NCI-H187 treated with DMSO at 0.1 percent for 48 hours (cell line): ENCODE data around the gene SLX1B.
"Not testable (repeated sequence)": the region's sequence is repeated elsewhere in the genome, so short reads cannot be mapped to it uniquely, and the experiment has no call there.

Source experiments
- DNase-seq: peaks from one replicate; lab custom pipeline; 2025; lab: John Stamatoyannopoulos, UW

Gene SLX1B

DNA sequence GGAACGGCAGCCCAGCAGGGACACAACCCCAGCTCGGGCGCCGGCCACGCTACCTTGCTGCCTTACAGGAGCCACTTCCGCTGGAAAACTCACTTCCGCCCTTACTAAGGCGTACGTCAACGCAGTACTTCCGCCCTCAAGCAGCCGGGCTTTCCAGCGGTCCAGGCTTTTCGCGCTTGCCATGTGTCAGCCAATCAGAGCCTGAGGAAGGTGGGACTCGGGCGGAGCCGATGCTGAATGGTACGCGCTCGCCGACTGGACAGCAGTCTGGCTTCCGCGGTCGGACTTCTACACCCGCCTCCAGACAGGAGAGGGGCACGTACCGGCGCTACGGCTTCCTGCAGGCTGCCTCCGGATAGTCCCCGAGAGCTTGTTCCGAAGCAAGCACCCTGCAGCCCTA is at the start of gene SLX1B, which contains the start of gene BOLA2:
SLX1B (plus strand) TSS at position 265 of the 400 bp plus-strand sequence.
BOLA2 (minus strand) TSS at position 83 of the 400 bp plus-strand sequence. CDS start 98 bp downstream, outside the sequence.
- not testable (repeated sequence) for DNase-seq

DNA sequence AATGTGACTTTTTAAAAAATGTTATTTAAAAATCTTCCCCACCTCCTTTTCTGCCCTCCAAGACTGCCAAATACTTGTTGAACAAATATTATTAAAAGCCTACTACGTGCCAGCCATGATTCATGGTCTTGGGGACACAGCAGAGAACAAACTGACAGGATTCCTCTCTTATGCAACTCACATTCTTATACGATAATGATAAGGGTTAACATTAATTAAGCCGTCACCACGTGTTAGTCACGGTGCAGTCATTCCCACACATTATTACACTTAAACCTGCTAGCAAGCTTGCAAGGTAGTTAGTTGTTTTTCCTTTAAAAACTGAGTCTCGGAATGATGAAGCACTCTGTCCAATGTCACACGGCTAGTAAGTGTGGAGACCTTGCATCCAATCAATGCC is 49.1 kb upstream of the SLX1B start:
- DNase-seq, result not testable (repeated sequence)

DNA sequence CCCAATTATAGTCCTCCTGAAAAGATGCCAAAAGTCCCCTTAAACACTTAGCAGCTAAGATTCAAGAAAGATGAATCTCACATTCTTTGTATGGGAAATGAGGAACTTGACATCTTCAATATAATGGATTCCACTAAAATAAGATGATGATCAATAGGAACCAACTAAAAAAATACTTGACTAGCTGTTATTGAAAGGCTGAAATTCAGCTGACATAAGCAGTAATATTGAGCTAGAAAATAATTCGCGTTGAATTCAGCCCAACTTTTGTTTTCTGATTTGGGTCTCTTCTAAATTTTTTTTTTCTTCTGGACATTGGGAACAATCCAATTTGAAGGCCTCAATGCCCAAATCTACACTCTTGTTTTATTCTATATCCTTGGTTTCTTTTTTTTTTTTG is 30.7 kb upstream of the SLX1B start:
- not testable (repeated sequence) for DNase-seq

- not testable (repeated sequence) for DNase-seq
Measured at GRCh38 chr16:29425390-29425789, 28.9 kb upstream of the SLX1B start.

GRCh38 chr16:29453754-29454153 is 579 bp upstream of the SLX1B start:
- DNase-seq, result not testable (repeated sequence)

GRCh38 chr16:29454828-29455227 is 495 bp downstream of the SLX1B start:
- DNase-seq, result not testable (repeated sequence)

DNA sequence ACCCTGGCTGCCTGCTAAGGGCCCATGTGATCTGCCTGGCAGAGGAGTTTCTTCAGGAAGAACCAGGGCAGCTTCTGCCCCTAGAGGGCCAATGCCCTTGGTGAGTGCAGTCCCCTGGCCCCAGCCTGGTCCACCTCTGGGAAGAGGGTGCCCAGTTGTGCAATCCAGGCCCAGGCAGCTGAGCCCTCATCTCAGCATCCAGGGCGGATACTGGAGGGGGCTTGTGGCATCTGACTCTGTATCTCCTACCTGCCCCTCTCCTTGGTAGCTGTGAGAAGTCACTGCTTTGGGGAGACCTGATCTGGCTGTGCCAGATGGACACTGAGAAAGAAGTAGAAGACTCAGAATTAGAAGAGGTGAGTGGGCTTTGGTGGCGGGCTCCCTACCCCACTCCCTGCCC is 3.3 kb downstream of the SLX1B start:
- not testable (repeated sequence) for DNase-seq

GRCh38 chr16:29459706-29460646 is 5.6 kb downstream of the SLX1B start, which contains the start of gene SULT1A4:
Gene SULT1A4 (plus strand): TSS chr16:29459913. CDS start chr16:29461386, 1,473 bp downstream.
- not testable (repeated sequence) for DNase-seq

- DNase-seq, result not testable (repeated sequence)
Measured at GRCh38 chr16:29460647-29461030, 6.3 kb downstream of the SLX1B start.

DNA sequence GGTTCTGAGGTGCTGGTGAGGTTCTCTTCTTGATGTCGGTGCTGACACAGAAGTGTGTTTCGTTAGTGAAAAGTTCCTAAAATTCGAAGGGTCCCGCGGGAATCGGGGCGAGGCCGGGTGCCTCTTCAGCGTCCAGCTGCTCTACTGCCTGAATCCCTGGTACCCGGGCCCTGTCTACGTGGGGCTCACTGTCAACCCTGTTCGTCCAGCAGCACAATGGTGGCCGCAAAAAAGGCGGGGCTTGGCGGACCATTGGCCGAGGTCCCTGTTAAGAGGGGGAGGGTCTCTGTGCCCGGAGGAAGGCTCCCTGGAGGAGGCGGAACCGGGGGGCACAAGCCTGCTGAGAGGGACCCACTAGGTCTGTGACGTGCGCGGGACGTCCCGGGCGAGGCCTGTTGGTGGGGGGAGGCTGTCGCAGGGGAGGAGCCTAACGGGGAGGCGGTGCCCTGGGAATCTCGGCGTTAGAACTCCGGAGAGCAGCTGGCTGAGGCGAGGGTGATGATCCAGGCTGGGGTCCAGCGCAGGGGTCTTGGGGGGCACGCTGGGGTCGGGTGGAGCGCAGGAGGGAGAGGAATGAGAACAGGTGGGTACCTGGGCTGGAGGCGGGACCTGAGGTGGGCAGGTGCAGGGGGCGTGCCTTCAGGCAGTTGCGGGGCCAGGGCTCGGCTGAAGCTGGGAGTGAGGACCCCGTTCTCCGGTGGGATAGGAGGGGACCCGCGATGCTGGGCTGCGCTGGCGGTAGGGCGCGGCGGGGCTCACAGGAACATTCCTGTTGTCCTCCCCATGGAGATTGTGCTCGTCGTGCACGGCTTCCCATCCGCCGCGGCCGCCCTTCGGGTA is 11.9 kb downstream of the SLX1B start:
- DNase-seq, result not testable (repeated sequence)

DNA sequence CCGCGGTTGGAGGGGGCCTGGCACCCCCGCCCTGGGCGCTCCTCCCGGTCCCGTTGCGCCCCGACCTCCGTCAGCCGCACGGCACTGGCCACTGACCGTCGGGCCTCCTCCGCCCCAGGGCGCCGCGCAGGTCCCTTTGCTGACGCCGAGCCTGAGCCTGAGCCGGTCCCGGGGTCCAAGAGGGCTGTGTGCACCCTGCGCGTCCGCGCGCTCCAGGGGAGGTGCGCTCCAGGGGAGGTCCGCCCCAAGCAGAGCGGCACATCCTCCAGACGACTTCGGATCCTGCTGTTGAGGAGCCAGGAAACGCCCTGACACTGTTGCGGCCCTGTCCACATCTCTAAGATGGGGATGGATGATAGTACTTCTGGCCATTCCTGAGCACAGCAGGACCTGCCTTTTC is 12.6 kb downstream of the SLX1B start:
- not testable (repeated sequence) for DNase-seq

GRCh38 chr16:29467654-29468366 is 13.5 kb downstream of the SLX1B start:
- DNase-seq, result not testable (repeated sequence)

- not testable (repeated sequence) for DNase-seq
Measured at GRCh38 chr16:29469660-29470059, 15.3 kb downstream of the SLX1B start.

DNA sequence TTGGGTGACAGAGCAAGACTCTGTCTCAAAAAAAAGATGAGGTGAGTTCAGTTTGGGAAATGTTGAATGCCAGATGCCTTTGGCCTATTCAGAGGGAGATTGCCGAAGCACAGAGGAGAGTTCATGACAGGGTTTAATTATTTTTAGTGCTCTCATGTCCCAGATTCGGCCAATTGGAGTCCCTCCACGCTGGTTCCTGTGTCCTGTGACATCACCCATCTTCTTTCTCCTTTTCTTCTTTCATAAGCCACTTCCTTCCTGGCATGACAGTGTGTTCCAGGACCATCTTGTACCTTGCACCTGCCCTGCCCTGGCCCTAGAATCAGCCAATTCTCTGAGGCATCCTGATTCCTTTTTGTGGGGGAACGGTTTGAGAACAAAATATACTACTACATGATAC is 17.7 kb downstream of the SLX1B start:
- DNase-seq, result not testable (repeated sequence)

GRCh38 chr16:29482276-29482675 is 27.9 kb downstream of the SLX1B start:
- DNase-seq, result not testable (repeated sequence)

DNA sequence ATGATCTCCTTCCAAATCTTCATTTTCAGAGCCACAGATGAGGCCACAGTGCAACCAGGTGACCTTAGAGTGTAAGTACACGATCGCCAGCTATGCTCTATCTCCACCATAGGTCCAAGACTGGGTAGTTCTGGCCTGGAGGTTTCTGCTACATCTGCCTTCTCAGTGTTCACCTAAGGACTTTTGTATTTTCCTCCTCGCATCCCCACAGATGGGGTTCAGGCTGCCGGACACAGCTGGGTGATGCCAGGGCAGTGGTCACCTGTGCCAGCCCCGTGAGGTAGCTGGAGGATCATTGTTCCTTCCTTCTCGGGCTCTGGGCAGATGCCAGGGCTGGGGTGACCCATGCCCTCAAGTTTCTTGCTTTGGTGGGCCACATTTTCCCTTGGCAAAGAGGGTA is 52.0 kb downstream of the SLX1B start, which contains the start of gene NPIPB12:
NPIPB12 (minus strand) TSS at position 101 of the 400 bp plus-strand sequence.
- not testable (repeated sequence) for DNase-seq
